NCI-H82 treated with DMSO at 0.1 percent for 48 hours (cell line): ENCODE measurements around the gene ERVFRD-1.

Experiments used
- DNase-seq: peaks from one replicate; lab custom pipeline; 2025; ENCODE audit not compliant: unreplicated experiment; lab: John Stamatoyannopoulos, UW

Gene ERVFRD-1, protein sequence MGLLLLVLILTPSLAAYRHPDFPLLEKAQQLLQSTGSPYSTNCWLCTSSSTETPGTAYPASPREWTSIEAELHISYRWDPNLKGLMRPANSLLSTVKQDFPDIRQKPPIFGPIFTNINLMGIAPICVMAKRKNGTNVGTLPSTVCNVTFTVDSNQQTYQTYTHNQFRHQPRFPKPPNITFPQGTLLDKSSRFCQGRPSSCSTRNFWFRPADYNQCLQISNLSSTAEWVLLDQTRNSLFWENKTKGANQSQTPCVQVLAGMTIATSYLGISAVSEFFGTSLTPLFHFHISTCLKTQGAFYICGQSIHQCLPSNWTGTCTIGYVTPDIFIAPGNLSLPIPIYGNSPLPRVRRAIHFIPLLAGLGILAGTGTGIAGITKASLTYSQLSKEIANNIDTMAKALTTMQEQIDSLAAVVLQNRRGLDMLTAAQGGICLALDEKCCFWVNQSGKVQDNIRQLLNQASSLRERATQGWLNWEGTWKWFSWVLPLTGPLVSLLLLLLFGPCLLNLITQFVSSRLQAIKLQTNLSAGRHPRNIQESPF

GRCh38 chr6:11110921-11111768 is at the start of gene ERVFRD-1:
Gene ERVFRD-1 (minus strand): TSS chr6:11111725. CDS start chr6:11105310, 6,415 bp downstream.
- DNase-seq = no peak

GRCh38 chr6:11160199-11160598 is 48.7 kb upstream of the ERVFRD-1 start:
- DNase-seq = no peak

DNA sequence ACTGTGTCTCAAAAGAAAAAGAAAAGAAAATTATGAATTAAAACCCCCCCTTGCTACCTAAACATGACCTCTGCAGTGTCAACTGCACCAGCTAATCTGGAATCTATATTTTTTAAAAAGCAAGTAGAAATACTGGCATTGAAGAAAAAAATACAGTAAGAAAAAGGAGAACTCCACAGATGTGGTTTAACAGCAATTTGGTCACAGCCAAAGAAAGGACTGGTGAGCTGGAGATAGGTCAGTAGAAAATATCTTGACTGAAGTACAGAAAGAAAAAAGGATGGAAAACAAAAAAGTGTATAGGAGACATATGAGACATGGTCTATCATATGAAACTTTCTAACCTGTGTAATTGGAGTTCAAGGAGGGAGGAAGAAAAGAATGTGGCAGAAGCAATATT is 44.1 kb upstream of the ERVFRD-1 start:
- no peak for DNase-seq

DNA sequence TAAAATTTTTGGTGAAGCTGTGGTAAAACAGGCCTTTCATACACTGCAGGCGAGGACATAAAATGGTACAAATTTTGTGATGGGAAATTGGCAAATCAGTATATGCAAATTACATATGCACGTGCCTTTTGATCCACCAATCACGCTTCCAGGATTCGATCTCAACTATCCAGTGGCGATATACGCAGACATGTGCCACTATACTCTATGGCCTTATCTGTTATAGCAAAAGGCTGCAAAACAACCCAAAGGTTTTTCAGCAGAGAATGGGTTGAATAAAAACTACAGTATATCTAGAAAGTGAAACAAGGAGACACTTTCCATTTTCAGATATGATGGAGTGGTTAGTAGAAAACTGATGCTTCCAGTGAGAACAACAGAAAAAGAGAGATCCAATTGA is 41.9 kb upstream of the ERVFRD-1 start:
- DNase-seq = no peak

DNA sequence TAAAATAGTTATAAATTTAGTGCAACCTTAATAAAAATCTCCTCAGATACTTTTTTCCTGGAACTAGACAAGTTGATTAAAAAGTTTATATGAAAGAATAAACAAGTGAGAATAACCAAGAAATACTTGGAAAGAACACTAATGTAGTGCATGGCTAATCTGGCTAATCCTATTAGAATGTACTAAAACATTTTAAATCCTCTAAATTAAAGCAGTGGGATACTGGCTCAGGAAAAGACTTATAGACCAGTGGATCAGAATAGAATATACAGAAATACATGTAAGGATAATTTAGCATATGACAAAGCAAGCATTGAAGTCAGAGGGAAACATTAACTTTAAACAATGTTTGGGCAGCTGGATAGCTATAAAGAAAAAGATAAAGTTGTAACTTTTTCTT is 41.1 kb upstream of the ERVFRD-1 start:
- peak; percentile 76 for DNase-seq

DNA sequence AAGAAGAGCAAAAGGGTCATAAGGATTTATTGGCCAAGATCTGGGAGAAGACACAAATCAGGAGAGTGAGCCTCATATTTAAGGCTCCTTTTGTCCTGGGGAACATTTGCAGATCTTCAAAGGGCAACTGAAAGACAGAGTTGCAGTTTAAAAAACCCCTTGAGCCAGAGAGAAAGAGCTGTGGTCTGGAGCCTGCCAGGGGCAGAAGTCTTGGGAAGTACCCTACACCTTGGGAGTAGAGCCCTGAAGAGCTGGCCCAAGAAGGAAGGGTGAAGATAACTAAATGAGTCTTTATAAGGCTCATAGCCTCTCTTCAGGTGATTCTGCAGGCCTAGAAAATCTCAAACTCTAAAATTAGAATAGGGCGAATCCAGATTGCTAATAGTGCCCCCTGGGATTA is 40.0 kb upstream of the ERVFRD-1 start:
- no peak for DNase-seq

GRCh38 chr6:11149551-11149950 is 38.0 kb upstream of the ERVFRD-1 start:
- DNase-seq = peak; percentile 47

GRCh38 chr6:11146117-11146826 is 34.7 kb upstream of the ERVFRD-1 start:
- no peak for DNase-seq

- DNase-seq = peak; percentile 23
Measured at GRCh38 chr6:11144393-11144851, 32.9 kb upstream of the ERVFRD-1 start.

DNA sequence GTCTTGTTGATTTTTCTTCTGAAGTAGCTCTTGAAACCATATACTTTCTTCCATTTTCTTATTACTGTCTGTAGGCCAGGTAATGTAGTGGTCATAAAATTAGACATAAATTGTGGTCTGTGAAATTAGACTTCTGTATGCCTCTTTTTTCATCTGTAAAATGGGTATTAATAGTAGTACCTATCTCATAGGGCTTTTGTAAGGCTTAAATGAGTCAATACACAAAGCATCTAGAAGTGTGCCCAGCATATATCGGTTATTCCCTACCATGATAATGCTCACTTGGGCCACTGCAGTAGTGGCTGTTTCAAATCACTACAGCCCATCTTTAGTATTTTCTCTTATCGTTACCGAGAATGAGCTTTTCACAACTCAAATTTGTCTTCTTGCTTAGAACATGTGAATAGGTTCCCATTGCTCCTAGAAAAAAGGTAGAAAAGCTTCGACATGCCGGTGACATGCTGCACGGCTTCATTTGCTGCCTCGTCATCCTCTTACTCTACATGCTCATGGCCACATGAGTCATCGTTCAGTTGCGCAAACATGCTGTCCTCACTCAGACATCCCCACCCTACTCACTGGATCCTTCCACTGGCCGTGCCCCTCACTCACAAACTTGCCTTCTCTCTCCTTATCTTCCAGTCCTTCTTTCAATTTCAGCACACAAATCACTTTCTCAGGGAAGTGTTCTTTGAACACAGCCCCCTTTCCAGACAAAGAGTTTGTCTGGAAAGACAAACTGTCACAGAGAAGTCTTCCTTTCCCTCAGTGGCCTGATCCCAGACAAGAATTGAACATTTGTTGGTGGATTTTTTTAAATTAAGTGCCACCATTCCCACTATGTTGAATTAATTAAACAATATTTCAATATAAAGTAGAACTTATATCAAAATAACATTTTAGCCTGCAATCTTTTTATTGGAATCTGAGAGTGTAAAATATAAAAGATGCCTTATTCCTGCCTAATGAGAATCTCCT is 32.2 kb upstream of the ERVFRD-1 start:
- no peak for DNase-seq

DNA sequence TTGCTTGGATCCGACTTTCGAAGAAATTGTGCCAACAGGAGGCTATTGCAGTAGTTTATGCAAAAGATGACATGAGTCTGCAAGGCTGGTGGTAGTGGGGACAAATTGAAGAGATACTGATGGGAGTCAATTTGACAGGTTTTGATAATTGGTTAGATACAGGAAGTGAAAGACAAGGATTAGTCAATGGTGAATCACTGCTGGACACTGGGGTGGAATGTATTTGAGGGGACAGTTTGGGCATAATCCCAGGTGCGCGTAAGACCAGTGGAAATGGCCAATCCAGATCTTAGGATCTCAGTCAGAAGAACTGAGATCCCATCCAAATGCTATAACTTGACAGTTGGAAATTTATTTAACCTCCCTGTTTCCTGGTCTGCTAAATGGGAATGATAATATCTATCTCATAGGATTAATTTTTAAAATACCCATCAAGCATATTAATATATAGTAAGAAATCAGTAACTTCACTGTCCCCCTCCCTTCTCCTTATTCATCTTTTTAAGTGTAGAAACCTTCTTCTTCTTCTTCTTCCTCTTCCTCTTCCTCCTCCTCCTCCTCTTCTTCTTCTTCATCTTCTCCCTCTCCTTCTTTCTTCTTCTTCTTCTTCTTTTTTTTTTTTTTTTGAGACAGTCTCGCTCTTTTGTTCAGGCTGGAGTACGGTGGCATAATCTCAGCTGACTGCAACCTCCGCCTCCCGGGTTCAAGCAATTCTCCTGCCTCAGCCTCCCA is 30.9 kb upstream of the ERVFRD-1 start:
- no peak for DNase-seq

GRCh38 chr6:11141295-11141694 is 29.8 kb upstream of the ERVFRD-1 start:
- DNase-seq = no peak

GRCh38 chr6:11140056-11140455 is 28.5 kb upstream of the ERVFRD-1 start:
- DNase-seq = no peak

GRCh38 chr6:11139051-11139960 is 27.8 kb upstream of the ERVFRD-1 start:
- DNase-seq = no peak

DNA sequence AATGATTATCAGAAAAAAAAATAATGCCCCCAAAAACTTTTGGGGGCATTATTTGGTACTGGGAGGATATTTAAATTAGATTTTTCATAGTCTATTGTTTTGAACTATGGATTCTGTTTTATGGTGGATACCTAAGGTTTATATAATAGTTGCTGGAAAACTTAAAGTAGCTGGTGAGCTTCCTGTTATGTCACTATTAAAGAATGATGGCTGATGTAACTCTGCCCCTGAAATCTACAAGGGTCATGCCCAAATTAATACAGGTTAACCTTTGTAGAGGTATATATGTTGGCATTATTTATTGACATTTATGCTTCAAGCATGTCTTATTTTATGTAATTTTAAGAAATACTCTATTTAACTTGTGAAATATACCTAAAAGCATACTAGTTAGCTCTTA is 25.3 kb upstream of the ERVFRD-1 start:
- no peak for DNase-seq

GRCh38 chr6:11133281-11133680 is 21.8 kb upstream of the ERVFRD-1 start:
- no peak for DNase-seq

DNA sequence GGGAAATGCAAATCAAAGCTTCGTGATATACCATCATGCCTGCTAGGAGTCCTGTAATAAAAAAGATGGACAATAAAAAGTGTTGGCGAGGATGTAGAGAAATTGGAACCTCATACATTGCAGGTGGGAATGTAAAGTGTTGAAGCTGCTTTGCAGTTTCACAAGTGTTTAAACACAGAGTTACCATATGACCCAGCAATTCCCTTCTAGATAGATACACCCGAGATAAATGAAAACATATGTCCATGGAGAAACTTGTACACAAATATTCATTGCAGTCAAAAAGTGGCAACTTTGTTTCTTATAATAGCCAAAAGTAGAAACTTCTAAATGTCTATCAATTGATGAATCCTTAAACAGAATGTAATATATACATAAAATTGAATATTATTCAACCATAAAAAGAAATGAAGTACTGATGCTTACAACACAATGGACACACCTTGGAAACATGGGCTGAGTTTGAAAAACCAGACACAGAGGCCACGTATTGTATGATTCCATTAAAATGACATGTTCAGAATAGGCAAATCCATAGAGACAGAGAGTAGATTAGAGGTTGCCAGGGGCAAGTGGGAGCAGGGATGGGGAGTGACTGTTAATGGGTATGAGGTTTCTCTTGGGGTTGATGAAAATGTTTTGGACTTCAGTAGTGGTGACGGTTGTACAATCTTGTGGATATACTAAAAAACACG is 20.8 kb upstream of the ERVFRD-1 start:
- DNase-seq = no peak

- DNase-seq = no peak
Measured at GRCh38 chr6:11130605-11131004, 19.1 kb upstream of the ERVFRD-1 start.
